HepG2 (cell line): ENCODE data around the gene GDF15. TPM values are rescaled to one million over a fixed set of nuclear protein-coding genes. Genes with fewer than 3 reads are reported as not detected.

Experiments
- ARNTL ChIP-seq: sonication (generic); formaldehyde crosslinking; IDR thresholded peaks from 2 replicates; pipeline ENCODE4 v1.4.0; 2020; ENCODE audit warnings: mild to moderate bottlenecking, missing genetic modification reagents
- DNMT3B ChIP-seq: conservative IDR thresholded peaks from 2 replicates; pipeline ENCODE4 v1.6.1; 2016; ENCODE audit warnings: missing biosample characterization, control low read depth
- IKZF4 ChIP-seq: sonication (generic); formaldehyde crosslinking; IDR thresholded peaks from 2 replicates; pipeline ENCODE4 v1.5.1; 2020; ENCODE audit warnings: borderline replicate concordance, mild to moderate bottlenecking, low read depth, missing genetic modification reagents; ENCODE audit errors: not compliant biosample characterization
- MEIS2 ChIP-seq: sonication (generic); formaldehyde crosslinking; IDR thresholded peaks from 2 replicates; pipeline ENCODE4 v1.9.0; 2021; ENCODE audit warnings: mild to moderate bottlenecking, missing genetic modification reagents
- MIER2 ChIP-seq: IDR thresholded peaks from 2 replicates; pipeline ENCODE4 v1.6.1; 2016; ENCODE audit warnings: missing biosample characterization, missing genetic modification reagents
- MIER3 ChIP-seq: IDR thresholded peaks from 2 replicates; pipeline ENCODE4 v1.6.1; 2016; ENCODE audit warnings: missing compliant biosample characterization, borderline replicate concordance
- POGZ ChIP-seq: sonication (generic); formaldehyde crosslinking; IDR thresholded peaks from 2 replicates; pipeline ENCODE4 v1.4.0; 2020; ENCODE audit warnings: mild to moderate bottlenecking, missing genetic modification reagents
- POLR2AphosphoS5 ChIP-seq: IDR thresholded peaks from 2 replicates; pipeline ENCODE4 v1.6.1; 2012; ENCODE audit warnings: low read depth, low read length
- SAP130 ChIP-seq: IDR thresholded peaks from 2 replicates; pipeline ENCODE4 v1.6.1; 2016; ENCODE audit warnings: low read depth
- SIX1 ChIP-seq: sonication (generic); formaldehyde crosslinking; IDR thresholded peaks from 2 replicates; pipeline ENCODE4 v1.4.0; 2020; ENCODE audit warnings: missing genetic modification reagents, borderline replicate concordance
- STAG1 ChIP-seq: sonication (generic); formaldehyde crosslinking; IDR thresholded peaks from 2 replicates; pipeline ENCODE4 v1.4.0; 2020; ENCODE audit warnings: missing genetic modification reagents
- ZBTB33 ChIP-seq: sonication (generic); formaldehyde crosslinking; IDR thresholded peaks from 2 replicates; pipeline ENCODE4 v1.4.0; 2020; ENCODE audit warnings: missing genetic modification reagents
- ZNF629 ChIP-seq: sonication (generic); formaldehyde crosslinking; conservative IDR thresholded peaks from 2 replicates; pipeline ENCODE4 v1.5.0; 2020; ENCODE audit warnings: missing genetic modification reagents
- ZNF646 ChIP-seq: sonication (generic); formaldehyde crosslinking; IDR thresholded peaks from 2 replicates; pipeline ENCODE4 v1.9.0; 2021; ENCODE audit warnings: mild to moderate bottlenecking, missing genetic modification reagents
- ZNF746 ChIP-seq: sonication (generic); formaldehyde crosslinking; IDR thresholded peaks from 2 replicates; pipeline ENCODE4 v1.8.0; 2022; ENCODE audit warnings: mild to moderate bottlenecking, missing genetic modification reagents
- ZNF75D ChIP-seq: sonication (generic); formaldehyde crosslinking; IDR thresholded peaks from 2 replicates; pipeline ENCODE4 v1.8.1; 2023; ENCODE audit warnings: missing genetic modification reagents, mild to moderate bottlenecking, borderline replicate concordance
- ZSCAN12 ChIP-seq: sonication (generic); formaldehyde crosslinking; IDR thresholded peaks from 2 replicates; pipeline ENCODE4 v1.9.0; 2021; ENCODE audit warnings: mild to moderate bottlenecking, missing genetic modification reagents
- ZSCAN31 ChIP-seq: sonication (generic); formaldehyde crosslinking; IDR thresholded peaks from 2 replicates; pipeline ENCODE4 v1.5.0; 2020; ENCODE audit warnings: low read depth, mild to moderate bottlenecking, missing genetic modification reagents
- polyA plus RNA-seq, 8 experiments: library from polyadenylated mRNA; depleted of rRNA in 3 of 8; stranded (reverse) in 7 of 8; unstranded in 1 of 8; fragments of >200 nt; fragmentation: Illumina TruSeq in 4 of 8; extraction: Trizol in 4 of 8; gene quantifications; 2 replicates each; pipeline versions ENCODE4 v1.2.1 to v1.2.3, GENCODE V29; 2011 to 2016; ENCODE audit warnings: low read depth in 4 of 8, missing spikeins in 1 of 8, mixed read lengths in 1 of 8; ENCODE audit not compliant: insufficient read depth in 1 of 8
- total RNA-seq, 5 experiments: library from RNA; depleted of rRNA; stranded (reverse); fragments of >200 nt; fragmentation: Illumina TruSeq; extraction: Trizol; gene quantifications; 2 replicates each; pipeline ENCODE4 v1.2.3, GENCODE V29; 2016; ENCODE audit warnings: low read depth in 1 of 5
- TF ChIP-seq, protein P1 (sequence below): sonication (generic); formaldehyde crosslinking; IDR thresholded peaks from 2 replicates; pipeline ENCODE4 v1.8.1; 2023; ENCODE audit warnings: mild to moderate bottlenecking, inconsistent platforms, moderate library complexity, missing genetic modification reagents, borderline replicate concordance
- TF ChIP-seq, protein P2 (sequence below): sonication (generic); formaldehyde crosslinking; IDR thresholded peaks from 2 replicates; pipeline ENCODE4 v1.4.0; 2020; ENCODE audit warnings: mild to moderate bottlenecking, missing genetic modification reagents

GDF15 gene
- total and polyA plus RNA-seq, 2 of the 13 experiments (the other 11 are each of a cell fraction or from before 2014, with no cell fraction given), result 146 to 422 TPM

- TF ChIP-seq ZNF646 (CRISPR knock-in tag) (peak; percentile 97), MIER3 (CRISPR knock-in tag) (peak; percentile 45; the same call in 1 of the 2 replicates), POGZ (CRISPR knock-in tag) (peak; percentile 74; the same call in 1 of the 2 replicates), SIX1 (peak; percentile 12; the same call in 1 of the 2 replicates), MEIS2 (CRISPR knock-in tag) (0 out of 2 replicates have a peak, but pooled peaks have one; percentile 34), ZSCAN12 (CRISPR knock-in tag) (no peak), ZNF629 (CRISPR knock-in tag) (0 out of 2 replicates have a peak, but pooled peaks have one; percentile 17), POLR2AphosphoS5 (no peak), ZNF746 (CRISPR knock-in tag) (peak; percentile 46; the same call in 1 of the 2 replicates), STAG1 (CRISPR knock-in tag) (no peak), ZSCAN31 (no peak), MIER2 (CRISPR knock-in tag) (0 out of 2 replicates have a peak, but pooled peaks have one; percentile 24), ZBTB33 (CRISPR knock-in tag) (peak; percentile 80), ZNF75D (CRISPR knock-in tag) (no peak), ARNTL (CRISPR knock-in tag) (peak; percentile 89), DNMT3B (CRISPR knock-in tag) (no peak), IKZF4 (CRISPR knock-in tag) (no peak), SAP130 (CRISPR knock-in tag) (peak; percentile 64)
- TF ChIP-seq, protein P1, sequence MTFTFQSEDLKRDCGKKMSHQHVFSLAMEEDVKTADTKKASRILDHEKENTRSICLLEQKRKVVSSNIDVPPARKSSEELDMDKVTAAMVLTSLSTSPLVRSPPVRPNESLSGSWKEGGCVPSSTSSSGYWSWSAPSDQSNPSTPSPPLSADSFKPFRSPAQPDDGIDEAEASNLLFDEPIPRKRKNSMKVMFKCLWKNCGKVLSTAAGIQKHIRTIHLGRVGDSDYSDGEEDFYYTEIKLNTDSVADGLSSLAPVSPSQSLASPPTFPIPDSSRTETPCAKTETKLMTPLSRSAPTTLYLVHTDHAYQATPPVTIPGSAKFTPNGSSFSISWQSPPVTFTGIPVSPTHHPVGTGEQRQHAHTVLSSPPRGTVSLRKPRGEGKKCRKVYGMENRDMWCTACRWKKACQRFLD (CRISPR knock-in tag), result no peak
- TF ChIP-seq, protein P2, sequence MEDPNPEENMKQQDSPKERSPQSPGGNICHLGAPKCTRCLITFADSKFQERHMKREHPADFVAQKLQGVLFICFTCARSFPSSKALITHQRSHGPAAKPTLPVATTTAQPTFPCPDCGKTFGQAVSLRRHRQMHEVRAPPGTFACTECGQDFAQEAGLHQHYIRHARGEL (CRISPR knock-in tag), result no peak
These were observed 22.9 kb upstream of the GDF15 start (continued) for GRCh38 chr19:18362934-18363542.
